Fibroblast of mammary gland (primary cell): ENCODE data around the gene CACNA2D3.

Experiments used
- DNase-seq: peaks from one replicate; pipeline ENCODE4 v3.0.0-alpha.2; 2010; ENCODE audit warnings: low read depth
- H3K4me3 ChIP-seq: 2 replicates; pipeline ENCODE4 v1.5.1; 2011; ENCODE audit warnings: low read depth, mild to moderate bottlenecking, low read length, moderate library complexity; ENCODE audit not compliant: control insufficient read depth
- CTCF ChIP-seq: conservative IDR thresholded peaks from 2 replicates; pipeline ENCODE4 v1.5.1; 2011; ENCODE audit warnings: low read depth, low read length, inconsistent platforms; ENCODE audit not compliant: control insufficient read depth, insufficient read depth

CACNA2D3 gene

GRCh38 chr3:54178376-54178775 is 56.0 kb downstream of the CACNA2D3 start:
- DNase-seq, result no peak
- no peak overlapping the region for H3K4me3 ChIP-seq
- TF ChIP-seq CTCF, result no peak

GRCh38 chr3:54180921-54181320 is 58.6 kb downstream of the CACNA2D3 start:
- TF ChIP-seq CTCF, result no peak
- no peak for DNase-seq
- no peak overlapping the region for H3K4me3 ChIP-seq

DNA sequence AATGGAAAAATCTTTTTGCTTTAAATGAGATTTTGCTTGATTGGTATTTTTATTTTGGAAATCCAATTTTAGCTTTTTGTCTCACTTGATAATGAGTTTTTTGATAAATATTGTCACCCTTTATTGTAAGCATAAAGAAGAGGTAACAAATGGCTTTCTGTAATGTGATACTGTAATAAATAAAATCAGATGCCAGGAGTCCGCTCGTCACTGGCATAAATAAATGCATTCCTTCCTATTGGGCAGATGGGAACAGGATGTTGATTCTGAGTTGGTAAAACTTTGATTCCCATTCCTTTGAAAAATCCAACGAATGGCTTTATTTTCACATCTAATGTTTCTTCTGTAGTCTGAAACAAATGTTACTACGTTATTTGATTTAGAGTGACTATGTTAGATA is 59.9 kb downstream of the CACNA2D3 start:
- no peak for DNase-seq
- TF ChIP-seq CTCF, result no peak
- H3K4me3 ChIP-seq, result no peak overlapping the region

- TF ChIP-seq CTCF, result no peak
- no peak for DNase-seq
These were observed 63.4 kb downstream of the CACNA2D3 start for GRCh38 chr3:54185740-54186139.

DNA sequence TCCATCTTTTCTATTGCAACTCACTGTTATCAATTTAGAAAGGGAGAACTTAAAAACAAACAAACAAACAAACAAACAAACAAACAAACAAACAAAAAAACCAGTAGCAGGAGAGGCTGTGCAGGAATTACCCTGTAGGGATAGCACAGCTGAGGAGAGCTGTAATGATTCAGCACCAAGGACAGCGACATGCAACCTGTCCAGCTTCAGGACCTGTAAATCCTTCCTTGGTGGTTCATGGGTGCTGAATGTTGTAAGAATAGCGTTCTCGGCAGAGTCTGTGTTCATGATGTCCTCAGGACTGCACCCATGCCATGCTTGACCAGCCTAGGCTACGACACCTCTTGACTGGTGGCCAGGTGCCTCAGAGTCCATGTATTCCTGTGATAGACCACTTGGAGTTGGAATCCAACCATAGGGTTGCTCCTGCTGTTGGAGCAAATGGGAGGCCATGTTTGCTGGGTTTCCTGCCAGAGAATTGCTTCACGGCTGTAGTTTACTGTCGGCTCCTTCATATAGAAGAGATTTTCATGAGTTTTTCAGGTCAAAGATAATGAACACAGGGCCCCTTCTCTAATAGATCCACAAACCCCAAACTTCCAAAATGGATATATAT is 65.9 kb downstream of the CACNA2D3 start:
- no peak for TF ChIP-seq CTCF
- peak; percentile 38 for DNase-seq
- no peak overlapping the region for H3K4me3 ChIP-seq

More at GRCh38 chr3:54185740-54186139, 63.4 kb downstream of the CACNA2D3 start:
- no peak overlapping the region for H3K4me3 ChIP-seq

DNA sequence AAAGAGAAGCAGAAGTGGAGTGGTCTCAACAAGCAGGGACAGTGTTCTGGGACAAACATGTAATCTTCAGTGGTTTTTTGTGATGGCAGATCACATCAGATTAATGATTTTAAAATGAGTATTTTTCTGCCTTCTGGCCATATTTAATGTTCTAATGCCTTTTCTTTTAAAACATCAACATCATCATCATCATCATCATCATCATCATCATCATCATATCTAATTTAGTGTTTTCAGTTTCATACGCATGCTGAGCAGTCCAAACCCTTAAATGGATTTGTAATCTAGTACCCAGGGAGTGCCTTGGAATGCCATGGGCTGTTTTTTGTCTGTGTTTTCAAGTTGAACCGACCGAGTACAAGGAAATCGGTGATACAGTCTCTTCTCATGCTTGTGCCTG is 68.9 kb downstream of the CACNA2D3 start:
- no peak overlapping the region for H3K4me3 ChIP-seq
- no peak for DNase-seq
- TF ChIP-seq CTCF, result no peak

GRCh38 chr3:54192026-54192425 is 69.7 kb downstream of the CACNA2D3 start:
- no peak for TF ChIP-seq CTCF
- DNase-seq, result no peak
- H3K4me3 ChIP-seq, result no peak overlapping the region
